D721Med (cell line): ENCODE measurements around the gene PANX1.

Experiments used
- DNase-seq: peaks from one replicate; pipeline ENCODE4 v3.0.0; 2011; ENCODE audit warnings: low spot score; ENCODE audit not compliant: insufficient read length
- FAIRE-seq: peaks from 2 replicates; lab custom pipeline; 2011; peaks lifted over from hg19 to GRCh38; lab: Jason Lieb, UNC
- TF ChIP-seq, protein P1 (sequence below): IDR thresholded peaks from 2 replicates; pipeline ENCODE4 v1.5.1; 2012; ENCODE audit warnings: mild to moderate bottlenecking, control low read depth; ENCODE audit not compliant: insufficient read depth; ENCODE audit errors: missing control alignments

PANX1 gene

GRCh38 chr11:94198718-94199117 lies 70.1 kb downstream of the PANX1 start:
- no peak for FAIRE-seq
- no peak for DNase-seq
- TF ChIP-seq, protein P1, sequence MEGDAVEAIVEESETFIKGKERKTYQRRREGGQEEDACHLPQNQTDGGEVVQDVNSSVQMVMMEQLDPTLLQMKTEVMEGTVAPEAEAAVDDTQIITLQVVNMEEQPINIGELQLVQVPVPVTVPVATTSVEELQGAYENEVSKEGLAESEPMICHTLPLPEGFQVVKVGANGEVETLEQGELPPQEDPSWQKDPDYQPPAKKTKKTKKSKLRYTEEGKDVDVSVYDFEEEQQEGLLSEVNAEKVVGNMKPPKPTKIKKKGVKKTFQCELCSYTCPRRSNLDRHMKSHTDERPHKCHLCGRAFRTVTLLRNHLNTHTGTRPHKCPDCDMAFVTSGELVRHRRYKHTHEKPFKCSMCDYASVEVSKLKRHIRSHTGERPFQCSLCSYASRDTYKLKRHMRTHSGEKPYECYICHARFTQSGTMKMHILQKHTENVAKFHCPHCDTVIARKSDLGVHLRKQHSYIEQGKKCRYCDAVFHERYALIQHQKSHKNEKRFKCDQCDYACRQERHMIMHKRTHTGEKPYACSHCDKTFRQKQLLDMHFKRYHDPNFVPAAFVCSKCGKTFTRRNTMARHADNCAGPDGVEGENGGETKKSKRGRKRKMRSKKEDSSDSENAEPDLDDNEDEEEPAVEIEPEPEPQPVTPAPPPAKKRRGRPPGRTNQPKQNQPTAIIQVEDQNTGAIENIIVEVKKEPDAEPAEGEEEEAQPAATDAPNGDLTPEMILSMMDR, result no peak

DNA sequence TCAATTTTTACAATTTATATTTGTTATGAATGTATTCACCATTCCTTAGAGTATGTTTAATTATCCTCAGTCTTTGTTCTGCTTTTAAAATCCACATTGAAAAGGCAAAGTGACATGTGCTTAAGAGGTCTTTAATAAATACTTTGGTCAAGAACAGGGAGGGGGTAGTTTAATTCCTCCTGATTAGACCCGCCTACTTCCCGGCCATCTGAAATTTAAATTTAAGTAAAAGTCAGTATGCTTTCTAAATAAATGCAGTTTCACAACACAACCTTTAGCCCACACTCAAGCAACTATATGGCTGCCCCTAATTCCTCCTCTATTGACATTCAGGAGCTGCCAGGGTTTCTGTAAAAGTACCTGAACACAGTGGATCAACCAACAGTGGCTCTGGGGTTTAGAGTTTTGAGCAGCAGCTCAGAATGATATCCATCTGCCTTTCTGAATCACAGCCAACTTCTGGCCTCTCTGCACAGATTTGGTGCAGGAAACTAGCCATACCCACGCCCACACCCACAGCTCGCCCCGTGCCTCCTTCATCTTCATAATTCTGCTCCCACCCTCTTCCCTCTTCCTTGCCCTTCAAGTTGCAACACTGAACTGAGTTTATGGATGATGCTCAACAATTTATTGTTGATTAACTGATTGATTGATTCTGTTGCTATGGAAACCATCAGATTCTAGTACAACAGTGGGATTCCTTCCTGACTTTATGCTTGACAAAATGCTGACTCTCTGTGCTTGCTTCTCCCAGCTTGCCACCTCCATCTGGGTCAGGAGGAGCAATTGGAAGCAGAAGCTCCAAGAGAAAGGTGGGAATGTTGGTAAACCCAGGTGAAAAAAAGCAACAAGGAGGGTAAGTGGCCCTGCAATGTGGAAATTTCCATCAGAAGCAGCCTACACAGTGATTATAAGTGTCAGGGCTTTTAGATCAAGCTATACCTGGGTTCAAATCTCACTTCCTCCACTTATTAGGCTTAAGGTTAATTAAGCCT lies 70.8 kb downstream of the PANX1 start:
- FAIRE-seq, result no peak
- TF ChIP-seq, protein P1, result no peak
- no peak for DNase-seq

- FAIRE-seq (no peak), DNase-seq (no peak)
- TF ChIP-seq, protein P1, result no peak
Measured at GRCh38 chr11:94201004-94201465, 72.4 kb downstream of the PANX1 start.

- TF ChIP-seq, protein P1, result no peak
- DNase-seq, result no peak
- FAIRE-seq, result no peak
Measured at GRCh38 chr11:94203070-94203469, 74.4 kb downstream of the PANX1 start.

DNA sequence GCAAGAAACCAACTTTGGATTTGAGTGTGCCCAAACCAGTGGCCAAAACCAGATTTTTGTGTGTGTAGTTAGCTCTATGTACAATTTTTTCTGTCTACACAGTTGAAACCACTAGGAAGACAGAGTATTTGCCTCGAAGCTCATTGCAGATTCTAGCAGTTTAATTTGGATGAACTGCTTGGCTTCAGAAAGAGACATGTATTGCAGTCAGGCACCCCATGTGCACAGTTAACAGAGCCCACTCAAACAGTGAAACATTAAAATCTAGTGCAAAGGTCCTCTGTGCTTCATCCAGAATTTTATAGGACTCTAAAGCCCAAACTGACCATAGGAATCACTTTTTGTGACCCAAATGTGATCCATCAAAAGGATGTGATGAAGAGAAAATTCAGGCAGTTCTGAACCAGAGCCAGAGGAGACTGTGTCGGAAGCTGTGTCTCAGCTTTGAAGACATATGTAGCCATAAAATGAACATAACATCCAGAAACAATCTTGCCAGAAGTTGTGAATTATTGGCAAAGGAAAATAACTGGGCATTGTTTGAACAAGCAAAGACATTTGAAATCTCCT lies 82.7 kb downstream of the PANX1 start:
- DNase-seq, result no peak
- TF ChIP-seq, protein P1, result no peak
- FAIRE-seq, result no peak

- DNase-seq (no peak), FAIRE-seq (no peak)
- TF ChIP-seq, protein P1, result no peak
Measured at GRCh38 chr11:94212898-94213297, 84.3 kb downstream of the PANX1 start.
